HG02943 (cell line): Measurements from ENCODE around the gene TMEM164.

Experiments used
- ATAC-seq: cut with Tn5 transposase; IDR thresholded peaks from one replicate; pipeline ENCODE4 v1.9.1; 2021; ENCODE audit warnings: mild to moderate bottlenecking, low read depth, moderate library complexity; ENCODE audit not compliant: unreplicated experiment

The TMEM164 gene

DNA sequence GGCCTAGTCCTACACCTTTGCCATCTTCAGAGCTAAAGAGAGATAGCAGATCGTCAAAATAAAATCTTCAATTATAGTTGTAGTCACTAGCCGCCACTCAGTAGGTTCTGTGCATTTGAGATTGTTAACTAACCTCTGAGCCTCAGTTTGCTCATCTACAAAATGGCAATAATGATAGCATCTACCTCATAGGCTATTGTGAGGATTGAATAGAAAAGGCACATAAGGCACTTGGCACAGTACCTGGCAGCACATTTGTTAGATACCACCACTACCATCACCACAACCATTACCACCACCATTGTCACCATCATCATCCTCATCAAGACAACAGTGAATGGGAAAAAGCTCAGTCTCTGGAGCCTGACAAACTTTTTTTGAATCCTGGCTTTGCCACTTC lies 180.4 kb downstream of the TMEM164 start:
- no peak for ATAC-seq

DNA sequence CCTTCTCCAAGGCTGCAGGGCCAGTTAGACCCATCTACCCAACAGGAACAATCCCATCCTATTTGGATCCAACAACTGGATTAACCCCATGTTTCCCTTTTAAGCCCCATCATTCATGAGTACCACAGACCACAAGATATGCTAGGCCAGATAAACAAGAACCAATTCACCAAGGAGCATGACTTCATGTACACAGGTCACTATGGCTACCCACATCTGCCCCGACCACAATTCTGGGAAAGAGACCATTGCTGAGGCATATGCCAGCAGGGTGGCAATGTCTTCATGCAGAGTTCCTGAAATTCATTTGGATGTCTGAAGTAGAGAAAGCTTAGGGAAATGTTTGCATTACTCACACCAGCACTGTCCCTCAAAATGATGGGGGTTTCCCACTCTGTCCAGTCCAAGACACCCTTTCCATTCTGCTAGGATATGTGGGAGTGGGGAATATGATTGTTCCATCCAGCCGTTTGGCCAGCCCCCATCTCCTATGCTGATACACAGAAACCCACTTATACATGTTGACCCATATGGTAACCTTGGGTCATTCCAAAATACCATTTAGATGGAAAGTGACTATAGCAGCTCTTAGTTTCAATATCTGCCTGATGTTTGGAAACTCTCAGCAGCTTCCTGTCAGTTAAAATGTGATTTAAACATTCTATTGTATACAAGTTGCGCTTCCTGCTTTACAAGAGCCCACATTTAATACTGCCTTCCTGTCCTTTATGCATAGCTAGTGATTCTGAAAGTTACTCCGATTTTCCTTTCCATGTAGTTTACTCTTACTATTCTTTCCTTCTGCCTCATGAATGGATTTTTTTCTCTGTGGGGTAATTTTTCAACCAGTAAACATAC lies 186.0 kb downstream of the TMEM164 start:
- no peak for ATAC-seq

DNA sequence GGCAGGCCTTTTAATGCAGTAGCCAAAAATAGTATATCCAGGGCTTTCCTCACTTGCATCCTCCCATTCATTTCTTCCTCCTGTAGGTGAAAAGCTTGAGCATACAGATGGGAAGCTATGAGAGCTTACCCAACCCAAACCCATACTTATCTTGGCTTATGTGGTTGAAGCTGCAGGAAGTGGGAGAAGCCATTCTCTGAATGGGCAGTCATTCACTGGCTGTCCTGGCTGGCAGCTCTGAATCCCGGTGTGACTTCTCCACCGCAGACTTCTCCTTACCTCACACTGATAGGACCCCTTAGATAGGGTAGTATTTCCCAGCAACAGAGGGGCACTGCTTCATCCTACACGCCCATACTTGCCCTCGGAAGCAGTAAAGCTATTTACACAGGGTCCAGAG lies 189.6 kb downstream of the TMEM164 start:
- no peak for ATAC-seq

DNA sequence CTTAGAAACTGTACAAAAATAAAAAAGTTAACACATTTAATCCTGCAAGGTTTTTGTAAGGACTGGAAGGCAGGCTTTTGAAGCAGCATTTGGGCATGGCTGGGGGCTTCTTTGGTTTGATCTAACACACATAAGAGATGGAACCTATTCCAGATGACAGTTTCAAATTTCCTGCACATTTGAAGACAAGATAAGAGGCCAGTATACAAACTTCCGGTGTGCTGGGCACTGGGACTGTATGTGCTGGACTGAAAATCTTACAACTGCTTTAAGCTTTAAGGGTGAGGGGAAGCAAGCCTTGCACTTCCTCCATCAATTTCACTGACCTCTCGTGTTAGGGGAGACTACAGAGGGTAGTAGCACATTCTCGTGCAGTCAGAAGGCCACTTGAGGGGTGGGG lies 192.1 kb downstream of the TMEM164 start:
- ATAC-seq, result no peak

DNA sequence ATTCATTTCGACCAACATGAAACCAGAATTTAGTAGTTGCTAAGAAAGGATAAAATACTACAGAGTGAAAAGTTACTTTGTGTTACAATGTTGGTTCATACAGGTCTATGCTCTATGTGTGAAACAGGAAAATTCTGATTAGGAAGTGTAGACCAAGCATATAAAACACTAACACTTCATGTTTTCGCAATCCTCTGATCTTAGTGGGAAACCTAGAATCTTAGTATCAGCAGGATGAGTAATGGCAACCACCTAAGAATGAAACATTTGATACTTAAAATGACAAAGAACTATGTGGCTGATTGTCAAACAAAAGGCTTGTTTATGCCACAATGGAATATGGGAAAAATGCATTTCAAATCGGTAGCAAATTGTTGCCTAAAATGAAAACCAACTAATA lies 198.9 kb downstream of the TMEM164 start:
- ATAC-seq, result no peak

DNA sequence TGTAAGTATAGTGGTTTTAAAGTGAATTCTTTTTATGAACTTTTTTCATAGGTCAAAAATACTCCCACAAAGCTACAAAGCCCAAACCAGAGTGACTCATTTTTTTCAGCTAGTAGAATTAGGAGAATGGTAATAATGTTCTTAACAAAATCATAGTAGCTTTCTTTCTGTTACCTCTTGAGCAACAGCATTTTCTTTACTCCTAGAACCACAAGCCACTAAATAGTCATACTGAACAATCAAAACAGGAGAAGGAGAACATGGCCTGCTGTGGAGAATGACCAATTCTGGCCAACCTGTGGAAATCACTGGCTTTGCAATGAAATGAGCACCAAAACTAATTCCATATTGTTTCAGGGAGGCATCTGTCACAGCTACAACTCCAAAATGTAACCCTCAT lies 202.1 kb downstream of the TMEM164 start:
- no peak for ATAC-seq

GRCh38 chrX:110208092-110208491 lies 205.2 kb downstream of the TMEM164 start:
- no peak for ATAC-seq

DNA sequence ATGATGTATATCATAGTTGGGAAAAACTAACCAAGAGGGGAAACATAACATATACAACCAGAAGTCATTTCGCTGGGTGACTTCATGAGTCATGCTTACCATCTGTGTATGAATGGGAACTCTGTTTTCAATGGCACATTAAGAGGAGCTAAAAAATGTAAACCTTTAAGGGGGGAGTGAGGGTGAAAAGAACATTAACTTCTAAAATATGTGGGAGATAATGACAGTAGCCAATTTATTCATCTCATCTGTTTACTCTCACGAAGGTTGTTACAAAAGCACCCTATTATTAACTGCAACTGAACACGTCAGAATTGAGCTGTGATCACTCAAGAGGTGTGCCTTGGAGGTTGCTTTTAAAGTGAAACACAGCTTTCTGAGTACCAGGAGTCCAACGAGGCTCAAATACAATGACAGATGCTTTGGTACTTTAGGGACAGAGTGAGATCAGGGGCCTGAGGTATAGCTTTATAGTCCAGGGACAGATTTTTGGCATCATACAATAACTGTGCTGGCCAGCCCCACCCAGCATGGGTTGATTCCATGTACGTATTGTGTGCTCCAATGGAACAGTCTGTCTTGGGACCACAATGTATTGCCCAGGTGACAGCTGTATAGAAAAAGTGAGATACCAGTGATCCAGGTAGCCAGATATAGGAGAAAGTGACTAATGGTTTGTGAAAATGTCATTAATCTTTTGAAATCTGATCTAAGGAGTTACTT lies 207.7 kb downstream of the TMEM164 start:
- ATAC-seq, result no peak

DNA sequence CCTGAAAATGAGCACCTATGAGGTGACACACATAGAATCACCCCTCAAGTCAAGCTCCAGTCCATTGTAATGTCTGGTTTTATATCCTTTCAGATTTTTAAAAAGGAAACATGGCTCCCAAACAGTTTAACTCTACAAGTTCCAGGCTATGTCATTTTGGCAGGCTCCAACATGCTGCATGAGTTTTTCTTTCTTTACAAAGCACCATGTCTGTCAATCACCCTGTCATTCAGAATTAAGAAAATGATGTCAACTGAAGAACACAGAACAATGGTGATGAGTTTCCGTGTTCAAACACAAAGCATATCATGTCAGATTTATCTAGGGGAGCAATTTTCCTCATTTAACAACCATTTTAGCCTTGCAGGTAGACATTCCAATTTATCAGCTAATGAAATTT lies 208.4 kb downstream of the TMEM164 start:
- ATAC-seq, result no peak

DNA sequence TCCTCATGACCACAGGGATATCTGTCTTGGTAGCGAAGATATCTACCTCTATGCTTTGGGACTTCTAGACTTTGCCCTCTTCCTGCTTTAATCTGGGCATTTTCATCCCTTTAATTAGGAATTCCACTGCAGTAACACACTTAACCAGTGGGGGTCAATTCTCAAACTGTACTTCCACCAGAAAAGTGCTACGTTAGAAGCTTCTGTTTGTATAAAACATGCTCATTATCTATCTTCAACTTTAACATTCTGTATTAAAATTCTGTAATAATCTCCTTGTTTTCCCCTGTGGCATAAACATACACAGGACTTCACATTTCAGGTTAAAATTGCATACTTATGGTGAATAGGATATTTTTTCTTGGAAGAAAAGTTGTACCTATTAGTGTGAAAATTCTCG lies 209.4 kb downstream of the TMEM164 start:
- no peak for ATAC-seq

DNA sequence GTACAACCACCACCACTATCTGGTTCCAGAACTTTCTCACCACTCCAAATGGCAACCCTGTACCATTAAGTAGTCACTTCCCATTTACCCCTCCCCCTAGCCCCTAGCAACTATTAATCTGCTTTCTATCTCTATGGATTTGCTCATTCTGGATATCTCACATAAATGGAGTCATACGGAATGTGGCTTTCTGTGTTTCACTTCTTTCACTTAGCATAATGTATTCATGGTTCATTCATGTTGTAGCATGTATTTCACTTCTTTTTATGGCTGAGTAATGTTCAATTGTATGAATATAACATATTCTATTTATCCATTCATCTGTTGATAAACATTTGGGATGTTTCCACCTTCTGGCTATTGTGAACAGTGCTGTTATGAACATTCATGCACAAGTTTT lies 210.3 kb downstream of the TMEM164 start:
- ATAC-seq, result no peak

DNA sequence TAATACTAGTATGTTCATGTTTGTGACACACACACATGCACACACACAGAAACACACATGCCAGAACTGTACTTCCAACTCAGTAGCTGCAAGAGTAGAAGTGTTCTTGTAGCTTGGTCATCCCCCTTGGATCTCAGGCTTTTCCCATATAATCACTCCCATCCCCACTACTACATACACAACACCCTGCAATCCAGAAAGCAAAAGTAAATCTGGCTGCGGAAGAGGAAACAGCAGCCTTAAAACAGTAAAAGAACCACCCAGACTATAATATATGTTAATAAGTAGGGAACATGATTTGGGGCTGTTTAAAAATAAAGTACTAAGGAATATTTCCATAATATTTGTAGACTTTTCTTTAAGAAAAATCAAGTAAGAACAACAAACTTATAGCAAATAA lies 211.8 kb downstream of the TMEM164 start:
- no peak for ATAC-seq

- ATAC-seq, result no peak
Measured at GRCh38 chrX:110215411-110215810, 212.5 kb downstream of the TMEM164 start.

- no peak for ATAC-seq
Measured at GRCh38 chrX:110216027-110216426, 213.1 kb downstream of the TMEM164 start.

- ATAC-seq, result no peak
Measured at GRCh38 chrX:110218591-110218990, 215.7 kb downstream of the TMEM164 start.

GRCh38 chrX:110219920-110220319 lies 217.0 kb downstream of the TMEM164 start:
- ATAC-seq, result no peak

GRCh38 chrX:110222497-110223257 lies 219.8 kb downstream of the TMEM164 start:
- ATAC-seq, result no peak

DNA sequence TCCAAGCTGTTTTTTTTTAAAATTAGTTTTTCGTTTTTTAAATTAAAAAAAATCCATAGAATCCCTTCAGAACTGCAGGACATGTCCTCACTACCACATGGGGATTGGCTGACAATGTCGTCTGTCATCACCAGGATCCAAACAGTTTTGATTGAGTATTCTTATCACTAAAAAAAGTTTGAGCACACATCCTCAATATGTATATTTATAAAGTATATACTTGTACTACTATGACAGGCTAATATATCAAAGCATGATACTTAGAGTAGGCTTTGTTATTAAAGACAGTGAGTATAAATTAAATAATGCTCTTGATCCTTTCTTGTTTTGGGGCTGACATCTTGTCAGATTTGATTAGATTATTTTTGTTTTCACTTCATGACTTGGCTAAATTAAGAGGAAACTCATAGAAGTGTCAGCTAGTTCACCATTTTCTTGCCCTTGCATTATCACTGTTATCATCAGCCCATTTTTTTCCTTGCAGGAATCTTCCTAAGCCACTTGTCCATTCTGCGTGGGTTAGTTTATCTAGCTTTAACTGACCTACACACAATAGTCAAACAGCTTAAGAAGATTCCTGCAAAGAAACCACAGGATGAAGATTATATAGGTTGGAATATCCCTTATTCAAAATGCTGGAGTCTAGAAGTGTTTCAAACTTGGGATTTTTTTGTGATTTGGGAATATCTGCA lies 222.2 kb downstream of the TMEM164 start:
- ATAC-seq, result no peak

- no peak for ATAC-seq
Measured at GRCh38 chrX:110226931-110227330, 224.0 kb downstream of the TMEM164 start.
